Spleen (tissue), 7 donors: Measurements from ENCODE around the gene ANXA8.

Source experiments
- POLR2AphosphoS5 ChIP-seq, 3 donors: sonication (generic); formaldehyde crosslinking; IDR thresholded peaks; one replicate each; pipeline ENCODE4 v1.5.1; 2017; ENCODE audit warnings: antibody characterized with exemption in 3 of 3
- TF ChIP-seq, protein P1 (sequence below), 11 experiments: fragments of 200-600 bp in 7 of 11; fragments of 450-650 bp in 4 of 11; sonication (generic) in 4 of 11; IDR thresholded peaks in 8 of 11; conservative IDR thresholded peaks in 3 of 11; 1 replicate in 7 of 11; 2 replicates in 4 of 11; pipeline versions ENCODE4 v1.4.0 to v1.8.0; 2016 to 2021; ENCODE audit warnings: antibody characterized with exemption in 11 of 11, inconsistent platforms in 4 of 11, mild to moderate bottlenecking in 1 of 11
- donor health status: DM: no; HTN: no; CAD: no; lungs with moderate emphysema.
- donor health status: DM: no; HTN: no; CAD: no.
- donor health status: DM: no; HTN: no; CAD: no.

DNA sequence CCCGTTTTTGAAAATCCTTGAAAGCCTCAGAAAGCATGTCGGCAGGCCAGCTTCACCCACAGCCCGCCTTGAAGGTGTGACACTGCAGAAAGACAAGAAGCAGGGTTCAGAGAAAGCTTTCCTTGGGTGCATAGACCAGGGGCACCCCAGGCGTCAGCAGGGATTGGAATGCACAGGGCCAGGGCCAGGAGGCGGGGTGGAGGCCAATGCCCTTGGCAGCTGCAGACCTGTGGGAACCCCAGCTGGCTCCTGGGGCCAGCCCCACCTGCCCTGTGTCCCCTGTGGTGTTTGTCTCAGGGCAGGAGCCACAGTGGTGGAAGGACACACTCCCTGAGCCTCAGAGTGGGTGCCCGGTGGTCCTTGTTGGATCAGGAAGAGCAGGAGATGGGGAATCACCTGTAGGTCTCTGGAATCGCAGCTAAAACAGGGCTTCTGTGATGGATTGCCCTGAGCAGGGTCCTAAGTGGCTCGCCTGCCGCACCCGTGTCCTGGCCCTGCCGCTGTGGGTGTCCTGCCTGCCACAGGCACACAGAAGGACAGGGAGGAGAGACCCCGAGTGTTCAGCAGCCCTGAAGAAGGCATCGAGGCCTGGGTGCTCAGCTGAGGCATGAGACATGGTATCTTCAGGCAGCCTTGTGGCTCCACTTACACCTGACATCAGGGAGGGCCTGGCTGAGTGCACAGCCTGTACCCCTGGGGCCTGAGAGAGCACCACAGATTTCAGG lies 32.5 kb downstream of the ANXA8 start:
- TF ChIP-seq POLR2AphosphoS5 (IDR thresholded peaks at IDR 0.05) = no peak
- TF ChIP-seq, protein P1, sequence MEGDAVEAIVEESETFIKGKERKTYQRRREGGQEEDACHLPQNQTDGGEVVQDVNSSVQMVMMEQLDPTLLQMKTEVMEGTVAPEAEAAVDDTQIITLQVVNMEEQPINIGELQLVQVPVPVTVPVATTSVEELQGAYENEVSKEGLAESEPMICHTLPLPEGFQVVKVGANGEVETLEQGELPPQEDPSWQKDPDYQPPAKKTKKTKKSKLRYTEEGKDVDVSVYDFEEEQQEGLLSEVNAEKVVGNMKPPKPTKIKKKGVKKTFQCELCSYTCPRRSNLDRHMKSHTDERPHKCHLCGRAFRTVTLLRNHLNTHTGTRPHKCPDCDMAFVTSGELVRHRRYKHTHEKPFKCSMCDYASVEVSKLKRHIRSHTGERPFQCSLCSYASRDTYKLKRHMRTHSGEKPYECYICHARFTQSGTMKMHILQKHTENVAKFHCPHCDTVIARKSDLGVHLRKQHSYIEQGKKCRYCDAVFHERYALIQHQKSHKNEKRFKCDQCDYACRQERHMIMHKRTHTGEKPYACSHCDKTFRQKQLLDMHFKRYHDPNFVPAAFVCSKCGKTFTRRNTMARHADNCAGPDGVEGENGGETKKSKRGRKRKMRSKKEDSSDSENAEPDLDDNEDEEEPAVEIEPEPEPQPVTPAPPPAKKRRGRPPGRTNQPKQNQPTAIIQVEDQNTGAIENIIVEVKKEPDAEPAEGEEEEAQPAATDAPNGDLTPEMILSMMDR (IDR thresholded peaks at IDR 0.05 in 8 of 11, conservative IDR thresholded peaks at IDR 0.05 in 3 of 11) = no peak
